Effector memory CD8-positive, alpha-beta T cell (primary cell): ENCODE data around the gene RFC3.

Experiments used
- ATAC-seq: fragments of 150-1000 bp; cut with Tn5 transposase; replicated peaks from 2 replicates; pipeline ENCODE4 v1.10.0; 2021; ENCODE audit warnings: mild to moderate bottlenecking, moderate library complexity
- DNase-seq, 3 experiments: peaks; one replicate each; pipeline ENCODE4 v3.0.0; 2021
- H3K27ac Mint-ChIP-seq, 2 donors: one replicate each; pipeline ENCODE4 v1.8.0; 2022; ENCODE audit warnings: mild to moderate bottlenecking in 2 of 2, mixed read lengths in 2 of 2, moderate library complexity in 2 of 2
- H3K27me3 Mint-ChIP-seq, 2 donors: one replicate each; pipeline ENCODE4 v1.8.0; 2022; ENCODE audit warnings: mixed read lengths in 2 of 2
- H3K36me3 Mint-ChIP-seq: one replicate; pipeline ENCODE4 v1.8.0; 2022; ENCODE audit warnings: mild to moderate bottlenecking, moderate library complexity, mixed read lengths; ENCODE audit not compliant: insufficient read depth
- H3K4me1 Mint-ChIP-seq, 2 donors: one replicate each; pipeline ENCODE4 v1.8.0; 2022; ENCODE audit warnings: low read depth in 2 of 2, mixed read lengths in 2 of 2
- H3K4me3 Mint-ChIP-seq, 2 donors: one replicate each; pipeline ENCODE4 v1.8.0; 2022; ENCODE audit warnings: mild to moderate bottlenecking in 2 of 2, mixed read lengths in 2 of 2, moderate library complexity in 2 of 2
- H3K9me3 Mint-ChIP-seq, 2 donors: one replicate each; pipeline ENCODE4 v1.8.0; 2022; ENCODE audit warnings: mixed read lengths in 2 of 2

RFC3 gene

GRCh38 chr13:33863188-33863789 lies 45.3 kb downstream of the RFC3 start:
- Mint-ChIP-seq H3K27me3 (no peaks in the 10 kb centered on the region), H3K9me3 (no peaks in the 10 kb centered on the region), H3K27ac (no peak overlapping the region), H3K36me3 (no peaks in the 10 kb centered on the region), H3K4me1 (no peaks in the 10 kb centered on the region), H3K4me3 (no peak overlapping the region)
- no peak for DNase-seq
- ATAC-seq: no peak

- Mint-ChIP-seq H3K9me3 (no peaks in the 10 kb centered on the region), H3K27me3 (no peaks in the 10 kb centered on the region), H3K27ac (no peak overlapping the region), H3K4me3 (no peak overlapping the region), H3K36me3 (no peaks in the 10 kb centered on the region), H3K4me1 (no peaks in the 10 kb centered on the region)
- no peak for DNase-seq
- no peak for ATAC-seq
These were observed 48.0 kb downstream of the RFC3 start for GRCh38 chr13:33865945-33866344.

- Mint-ChIP-seq H3K4me3 (no peak overlapping the region), H3K9me3 (no peaks in the 10 kb centered on the region), H3K4me1 (no peaks in the 10 kb centered on the region), H3K27ac (no peak overlapping the region), H3K36me3 (no peaks in the 10 kb centered on the region), H3K27me3 (no peaks in the 10 kb centered on the region)
- no peak for ATAC-seq
- DNase-seq: no peak
These were observed 49.5 kb downstream of the RFC3 start for GRCh38 chr13:33867472-33867871.

GRCh38 chr13:33868343-33868994 lies 50.5 kb downstream of the RFC3 start:
- H3K9me3 Mint-ChIP-seq: no peaks in the 10 kb centered on the region
- no peaks in the 10 kb centered on the region for H3K27me3 Mint-ChIP-seq
- no peak for DNase-seq
- no peak overlapping the region for H3K4me3 Mint-ChIP-seq
- H3K4me1 Mint-ChIP-seq: no peaks in the 10 kb centered on the region
- no peak for ATAC-seq
- no peaks in the 10 kb centered on the region for H3K36me3 Mint-ChIP-seq
- H3K27ac Mint-ChIP-seq: no peak overlapping the region

- Mint-ChIP-seq H3K9me3 (no peaks in the 10 kb centered on the region), H3K27me3 (no peaks in the 10 kb centered on the region), H3K27ac (no peak overlapping the region), H3K4me1 (no peaks in the 10 kb centered on the region), H3K4me3 (no peak overlapping the region), H3K36me3 (no peaks in the 10 kb centered on the region)
- ATAC-seq: no peak
- no peak for DNase-seq
These were observed 51.1 kb downstream of the RFC3 start for GRCh38 chr13:33869005-33869404.

GRCh38 chr13:33870046-33870668 lies 52.2 kb downstream of the RFC3 start:
- ATAC-seq (no peak), DNase-seq (no peak)
- no peak overlapping the region for H3K27ac Mint-ChIP-seq
- H3K4me3 Mint-ChIP-seq: no peak overlapping the region
- H3K4me1 Mint-ChIP-seq: no peaks in the 10 kb centered on the region
- no peaks in the 10 kb centered on the region for H3K36me3 Mint-ChIP-seq
- no peaks in the 10 kb centered on the region for H3K27me3 Mint-ChIP-seq
- H3K9me3 Mint-ChIP-seq: no peaks in the 10 kb centered on the region

GRCh38 chr13:33871207-33872004 lies 53.5 kb downstream of the RFC3 start:
- DNase-seq (no peak), ATAC-seq (no peak)
- H3K9me3 Mint-ChIP-seq: no peaks in the 10 kb centered on the region

GRCh38 chr13:33872005-33872351 lies 54.0 kb downstream of the RFC3 start:
- H3K4me1 Mint-ChIP-seq: no peaks in the 10 kb centered on the region
- no peaks in the 10 kb centered on the region for H3K9me3 Mint-ChIP-seq

More at GRCh38 chr13:33871207-33872004, 53.5 kb downstream of the RFC3 start:
- Mint-ChIP-seq H3K4me1 (no peaks in the 10 kb centered on the region), H3K27ac (no peak overlapping the region), H3K4me3 (no peak overlapping the region), H3K36me3 (no peaks in the 10 kb centered on the region), H3K27me3 (no peaks in the 10 kb centered on the region)

GRCh38 chr13:33873251-33873908 lies 55.4 kb downstream of the RFC3 start:
- Mint-ChIP-seq H3K36me3 (no peaks in the 10 kb centered on the region), H3K9me3 (no peaks in the 10 kb centered on the region), H3K27ac (no peak overlapping the region), H3K4me3 (no peak overlapping the region), H3K4me1 (no peaks in the 10 kb centered on the region), H3K27me3 (no peaks in the 10 kb centered on the region)
- ATAC-seq (no peak), DNase-seq (no peak)

More at GRCh38 chr13:33872005-33872351, 54.0 kb downstream of the RFC3 start:
- Mint-ChIP-seq H3K36me3 (no peaks in the 10 kb centered on the region), H3K27me3 (no peaks in the 10 kb centered on the region), H3K4me3 (no peak overlapping the region), H3K27ac (no peak overlapping the region)
- no peak for ATAC-seq
- no peak for DNase-seq

GRCh38 chr13:33874871-33875270 lies 56.9 kb downstream of the RFC3 start:
- H3K4me3 Mint-ChIP-seq: no peak overlapping the region
- ATAC-seq (no peak), DNase-seq (no peak)
- no peaks in the 10 kb centered on the region for H3K36me3 Mint-ChIP-seq
- no peaks in the 10 kb centered on the region for H3K4me1 Mint-ChIP-seq
- no peak overlapping the region for H3K27ac Mint-ChIP-seq
- H3K27me3 Mint-ChIP-seq: no peaks in the 10 kb centered on the region
- H3K9me3 Mint-ChIP-seq: no peaks in the 10 kb centered on the region

- no peak for ATAC-seq
- Mint-ChIP-seq H3K27ac (no peak overlapping the region), H3K36me3 (no peaks in the 10 kb centered on the region), H3K4me3 (no peak overlapping the region), H3K27me3 (no peaks in the 10 kb centered on the region), H3K4me1 (no peaks in the 10 kb centered on the region), H3K9me3 (no peaks in the 10 kb centered on the region)
- no peak for DNase-seq
These were observed 57.9 kb downstream of the RFC3 start for GRCh38 chr13:33875618-33876401.

- peaks cover 0 to 2% of the 10 kb centered on the region in 2 donors for H3K9me3 Mint-ChIP-seq
- DNase-seq (no peak), ATAC-seq (no peak)
- no peaks in the 10 kb centered on the region for H3K27me3 Mint-ChIP-seq
- H3K4me3 Mint-ChIP-seq: no peak overlapping the region
- H3K27ac Mint-ChIP-seq: no peak overlapping the region
- no peaks in the 10 kb centered on the region for H3K4me1 Mint-ChIP-seq
- H3K36me3 Mint-ChIP-seq: no peaks in the 10 kb centered on the region
These were observed 58.9 kb downstream of the RFC3 start for GRCh38 chr13:33876716-33877394.
